Kidney (tissue), 14 donors: ENCODE data around the gene NPAS3. TPM values are rescaled to one million over a fixed set of nuclear protein-coding genes. Genes with fewer than 3 reads are reported as not detected.
A peak's percentile ranks its signal among the peaks of the same experiment; 100 is the strongest.

Experiments used
- DNase-seq, 5 donors: peaks; one replicate each; pipeline ENCODE4 v3.0.0-alpha.2; 2013 to 2020
- FAIRE-seq: peaks from 2 replicates; lab custom pipeline; 2012; peaks lifted over from hg19 to GRCh38; lab: Jason Lieb, UNC
- H3K27ac ChIP-seq, 2 donors: one replicate each; pipeline ENCODE4 v1.7.0; 2013; ENCODE audit warnings: low read depth in 2 of 2, low read length in 2 of 2, inconsistent platforms in 1 of 2
- H3K27me3 ChIP-seq: one replicate; pipeline ENCODE4 v1.7.1; 2013; ENCODE audit warnings: low read length, inconsistent platforms; ENCODE audit not compliant: control insufficient read depth, insufficient read depth
- H3K36me3 ChIP-seq, 3 donors: one replicate each; pipeline versions ENCODE4 v1.7.0 to v1.7.1; 2013; ENCODE audit warnings: low read length in 3 of 3, control low read depth in 1 of 3, inconsistent platforms in 1 of 3; ENCODE audit not compliant: insufficient read depth in 3 of 3, control insufficient read depth in 2 of 3
- H3K4me1 ChIP-seq, 3 donors: one replicate each; pipeline versions ENCODE4 v1.7.0 to v1.7.1; 2013; ENCODE audit warnings: low read length in 3 of 3, inconsistent platforms in 1 of 3, low read depth in 1 of 3; ENCODE audit not compliant: control insufficient read depth in 2 of 3, insufficient read depth in 2 of 3
- H3K4me3 ChIP-seq, 3 donors: one replicate each; pipeline versions ENCODE4 v1.7.0 to v1.8.1; 2013; ENCODE audit warnings: low read length in 3 of 3, control low read depth in 1 of 3, inconsistent platforms in 1 of 3
- H3K9ac ChIP-seq, 3 donors: one replicate each; pipeline versions ENCODE4 v1.7.0 to v1.7.1; 2013; ENCODE audit warnings: low read length in 3 of 3, control low read depth in 1 of 3, inconsistent platforms in 1 of 3
- H3K9me3 ChIP-seq, 3 donors: one replicate each; pipeline versions ENCODE4 v1.7.0 to v1.7.1; 2013; ENCODE audit warnings: low read length in 3 of 3, control low read depth in 1 of 3, inconsistent platforms in 1 of 3; ENCODE audit not compliant: control insufficient read depth in 2 of 3, insufficient read depth in 1 of 3
- intact Hi-C: fragments of 100-400 bp; cut with DNase I; formaldehyde crosslinking; loops from one replicate; pipeline ENCODE4 v1.11.1; 2022
- polyA plus RNA-seq: library from polyadenylated mRNA; stranded (reverse); fragments of 350-450 nt; fragmentation: Illumina TruSeq; extraction: RNeasy Lipid Tissue Mini Kit (QIAGEN cat#74804); gene quantifications from one replicate; pipeline ENCODE4 v1.2.3, GENCODE V29; 2014; ENCODE audit warnings: low read depth, low replicate concordance; ENCODE audit not compliant: insufficient read depth
- total RNA-seq: library from RNA; stranded (reverse); fragmentation: NEBNext Ultra II Directional; extraction: Animal tissue kit (Norgen Biotek cat#: 25700); gene quantifications from one replicate; pipeline ENCODE4 v1.2.1, GENCODE V29; 2021
- TF ChIP-seq, protein P1 (sequence below): IDR thresholded peaks from 3 replicates; pipeline ENCODE4 v1.5.1; 2012; ENCODE audit warnings: mild to moderate bottlenecking, moderate library complexity, borderline replicate concordance; ENCODE audit not compliant: insufficient read depth; ENCODE audit errors: extremely low read depth
- donor health status: control.
- donor health status: control.
- donor health status: control.
- donor health status: control.
- donor health status: control.
- donor health status: DM: yes; HTN: yes; CAD: no.
- donor health status: Normal renal cell carcinoma (clear cell type).

Gene NPAS3
- total and polyA plus RNA-seq, 2 donors from 2014 or later = 0.82 to 5.0 TPM

DNA sequence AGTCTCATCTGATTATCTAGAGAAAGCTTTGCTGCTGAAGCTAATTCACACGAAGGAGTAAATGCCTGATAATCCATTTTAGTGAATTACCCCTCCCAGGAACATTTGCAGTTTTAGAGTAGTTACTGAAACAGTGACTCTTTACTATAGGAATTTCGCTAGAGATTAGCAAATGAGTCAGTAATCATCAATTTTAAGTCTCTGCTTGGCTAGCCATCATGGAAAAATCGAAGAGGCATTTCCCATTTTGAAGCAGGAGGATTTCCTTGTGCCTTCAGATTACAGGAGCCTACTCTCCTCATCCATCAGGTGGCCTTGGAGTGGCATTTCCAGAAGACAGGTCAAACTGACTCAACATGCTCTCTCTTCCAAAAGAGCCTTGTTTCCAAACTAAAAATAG lies 857.7 kb downstream of the NPAS3 start:
- intact Hi-C loops = loop anchor here (10.0 kb wide), 1 partner anchor 1222 kb away; no protein-coding TSS in a partner anchor
- DNase-seq (no peak), FAIRE-seq (no peak)
- Histone ChIP-seq H3K27ac (no peak overlapping the region), H3K36me3 (no peaks in the 10 kb centered on the region), H3K4me1 (peaks cover 0 to 3% (median 2%) of the 10 kb centered on the region in 3 donors), H3K9ac (no peak overlapping the region), H3K27me3 (peaks cover 5% of the 10 kb centered on the region), H3K9me3 (no peaks in the 10 kb centered on the region), H3K4me3 (no peak overlapping the region)
- TF ChIP-seq, protein P1, sequence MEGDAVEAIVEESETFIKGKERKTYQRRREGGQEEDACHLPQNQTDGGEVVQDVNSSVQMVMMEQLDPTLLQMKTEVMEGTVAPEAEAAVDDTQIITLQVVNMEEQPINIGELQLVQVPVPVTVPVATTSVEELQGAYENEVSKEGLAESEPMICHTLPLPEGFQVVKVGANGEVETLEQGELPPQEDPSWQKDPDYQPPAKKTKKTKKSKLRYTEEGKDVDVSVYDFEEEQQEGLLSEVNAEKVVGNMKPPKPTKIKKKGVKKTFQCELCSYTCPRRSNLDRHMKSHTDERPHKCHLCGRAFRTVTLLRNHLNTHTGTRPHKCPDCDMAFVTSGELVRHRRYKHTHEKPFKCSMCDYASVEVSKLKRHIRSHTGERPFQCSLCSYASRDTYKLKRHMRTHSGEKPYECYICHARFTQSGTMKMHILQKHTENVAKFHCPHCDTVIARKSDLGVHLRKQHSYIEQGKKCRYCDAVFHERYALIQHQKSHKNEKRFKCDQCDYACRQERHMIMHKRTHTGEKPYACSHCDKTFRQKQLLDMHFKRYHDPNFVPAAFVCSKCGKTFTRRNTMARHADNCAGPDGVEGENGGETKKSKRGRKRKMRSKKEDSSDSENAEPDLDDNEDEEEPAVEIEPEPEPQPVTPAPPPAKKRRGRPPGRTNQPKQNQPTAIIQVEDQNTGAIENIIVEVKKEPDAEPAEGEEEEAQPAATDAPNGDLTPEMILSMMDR = no peak

DNA sequence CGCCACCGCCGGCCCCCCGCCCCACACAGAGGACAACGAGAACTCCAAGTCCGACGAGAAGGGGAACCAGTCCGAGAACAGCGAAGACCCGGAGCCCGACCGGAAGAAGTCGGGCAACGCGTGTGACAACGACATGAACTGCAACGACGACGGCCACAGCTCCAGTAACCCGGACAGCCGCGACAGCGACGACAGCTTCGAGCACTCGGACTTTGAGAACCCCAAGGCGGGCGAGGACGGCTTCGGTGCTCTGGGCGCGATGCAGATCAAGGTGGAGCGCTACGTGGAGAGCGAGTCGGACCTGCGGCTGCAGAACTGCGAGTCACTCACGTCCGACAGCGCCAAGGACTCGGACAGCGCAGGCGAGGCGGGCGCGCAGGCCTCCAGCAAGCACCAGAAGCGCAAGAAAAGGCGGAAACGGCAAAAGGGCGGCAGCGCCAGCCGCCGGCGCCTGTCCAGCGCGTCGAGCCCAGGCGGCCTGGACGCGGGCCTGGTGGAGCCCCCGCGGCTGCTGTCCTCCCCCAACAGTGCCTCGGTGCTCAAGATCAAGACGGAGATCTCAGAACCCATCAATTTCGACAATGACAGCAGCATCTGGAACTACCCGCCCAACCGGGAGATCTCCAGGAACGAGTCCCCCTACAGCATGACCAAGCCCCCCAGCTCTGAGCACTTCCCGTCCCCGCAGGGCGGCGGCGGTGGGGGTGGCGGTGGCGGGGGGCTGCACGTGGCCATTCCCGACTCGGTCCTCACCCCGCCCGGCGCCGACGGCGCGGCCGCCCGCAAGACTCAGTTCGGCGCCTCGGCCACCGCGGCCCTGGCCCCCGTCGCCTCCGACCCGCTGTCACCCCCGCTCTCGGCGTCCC lies 861.3 kb downstream of the NPAS3 start:
- FAIRE-seq = no peak
- no peaks in the 10 kb centered on the region for H3K36me3 ChIP-seq
- H3K27me3 ChIP-seq = peaks cover 5% of the 10 kb centered on the region
- H3K9ac ChIP-seq = no peak overlapping the region
- peak; percentile 39 to 73 (median 56) for DNase-seq
- H3K4me1 ChIP-seq = no peaks in the 10 kb centered on the region
- TF ChIP-seq, protein P1 = no peak
- H3K27ac ChIP-seq = no peak overlapping the region
- intact Hi-C loops = loop anchor here (10.0 kb wide), 1 partner anchor 1225 kb away; no protein-coding TSS in a partner anchor
- H3K4me3 ChIP-seq = no peak overlapping the region
- H3K9me3 ChIP-seq = no peaks in the 10 kb centered on the region

GRCh38 chr14:33800735-33801163 lies 862.1 kb downstream of the NPAS3 start:
- FAIRE-seq = no peak
- Histone ChIP-seq H3K36me3 (no peaks in the 10 kb centered on the region), H3K27me3 (peaks cover 5% of the 10 kb centered on the region), H3K4me3 (no peak overlapping the region), H3K27ac (no peak overlapping the region), H3K9ac (no peak overlapping the region), H3K4me1 (no peaks in the 10 kb centered on the region), H3K9me3 (no peaks in the 10 kb centered on the region)
- TF ChIP-seq, protein P1 = no peak
- DNase-seq = peak in 3 of 5 donors; percentile 20 to 45 (median 25)
- intact Hi-C loops = no loop called here
